HCT116 (cell line): Measurements from ENCODE around the gene DONSON.

Experiments
- EZH2 ChIP-seq: fragments of 200-600 bp; sonication (generic); IDR thresholded peaks from 2 replicates; pipeline ENCODE4 v1.6.1; 2017; ENCODE audit warnings: antibody characterized with exemption, mixed run types
- MAX ChIP-seq: IDR thresholded peaks from 2 replicates; pipeline ENCODE4 v1.6.1; 2012
- POLR2AphosphoS5 ChIP-seq: IDR thresholded peaks from 2 replicates; pipeline ENCODE4 v1.6.1; 2011; ENCODE audit warnings: mild to moderate bottlenecking, low read depth, low read length, moderate library complexity
- TF ChIP-seq, protein P1 (sequence below), 3 experiments: fragments of 200-600 bp in 1 of 3; sonication (generic) in 1 of 3; IDR thresholded peaks in 2 of 3; conservative IDR thresholded peaks in 1 of 3; 2 replicates each; pipeline ENCODE4 v1.5.1; 2012 to 2017; ENCODE audit warnings: low read depth in 2 of 3, low read length in 2 of 3, antibody characterized with exemption in 1 of 3, borderline replicate concordance in 1 of 3, control low read depth in 1 of 3, mild to moderate bottlenecking in 1 of 3, mixed read lengths in 1 of 3, mixed run types in 1 of 3, moderate library complexity in 1 of 3; ENCODE audit not compliant: insufficient read depth in 1 of 3

DNA sequence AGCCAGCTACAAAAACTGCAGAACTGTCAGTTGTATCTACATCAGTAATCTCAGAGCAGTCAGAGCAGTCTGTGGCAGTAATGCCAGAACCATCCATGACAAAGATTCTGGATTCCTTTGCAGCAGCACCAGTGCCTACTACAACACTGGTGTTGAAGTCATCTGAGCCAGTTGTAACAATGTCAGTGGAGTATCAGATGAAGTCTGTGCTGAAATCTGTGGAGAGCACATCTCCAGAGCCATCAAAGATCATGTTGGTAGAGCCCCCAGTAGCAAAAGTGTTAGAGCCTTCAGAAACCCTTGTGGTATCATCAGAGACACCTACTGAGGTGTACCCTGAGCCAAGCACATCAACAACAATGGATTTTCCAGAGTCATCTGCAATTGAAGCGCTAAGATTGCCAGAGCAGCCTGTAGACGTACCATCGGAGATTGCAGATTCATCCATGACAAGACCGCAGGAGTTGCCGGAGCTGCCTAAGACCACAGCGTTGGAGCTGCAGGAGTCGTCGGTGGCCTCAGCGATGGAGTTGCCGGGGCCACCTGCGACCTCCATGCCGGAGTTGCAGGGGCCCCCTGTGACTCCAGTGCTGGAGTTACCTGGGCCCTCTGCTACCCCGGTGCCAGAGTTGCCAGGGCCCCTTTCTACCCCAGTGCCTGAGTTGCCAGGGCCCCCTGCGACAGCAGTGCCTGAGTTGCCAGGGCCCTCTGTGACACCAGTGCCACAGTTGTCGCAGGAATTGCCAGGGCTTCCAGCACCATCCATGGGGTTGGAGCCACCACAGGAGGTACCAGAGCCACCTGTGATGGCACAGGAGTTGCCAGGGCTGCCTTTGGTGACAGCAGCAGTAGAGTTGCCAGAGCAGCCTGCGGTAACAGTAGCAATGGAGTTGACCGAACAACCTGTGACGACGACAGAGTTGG lies 38.4 kb downstream of the DONSON start:
- TF ChIP-seq, protein P1, sequence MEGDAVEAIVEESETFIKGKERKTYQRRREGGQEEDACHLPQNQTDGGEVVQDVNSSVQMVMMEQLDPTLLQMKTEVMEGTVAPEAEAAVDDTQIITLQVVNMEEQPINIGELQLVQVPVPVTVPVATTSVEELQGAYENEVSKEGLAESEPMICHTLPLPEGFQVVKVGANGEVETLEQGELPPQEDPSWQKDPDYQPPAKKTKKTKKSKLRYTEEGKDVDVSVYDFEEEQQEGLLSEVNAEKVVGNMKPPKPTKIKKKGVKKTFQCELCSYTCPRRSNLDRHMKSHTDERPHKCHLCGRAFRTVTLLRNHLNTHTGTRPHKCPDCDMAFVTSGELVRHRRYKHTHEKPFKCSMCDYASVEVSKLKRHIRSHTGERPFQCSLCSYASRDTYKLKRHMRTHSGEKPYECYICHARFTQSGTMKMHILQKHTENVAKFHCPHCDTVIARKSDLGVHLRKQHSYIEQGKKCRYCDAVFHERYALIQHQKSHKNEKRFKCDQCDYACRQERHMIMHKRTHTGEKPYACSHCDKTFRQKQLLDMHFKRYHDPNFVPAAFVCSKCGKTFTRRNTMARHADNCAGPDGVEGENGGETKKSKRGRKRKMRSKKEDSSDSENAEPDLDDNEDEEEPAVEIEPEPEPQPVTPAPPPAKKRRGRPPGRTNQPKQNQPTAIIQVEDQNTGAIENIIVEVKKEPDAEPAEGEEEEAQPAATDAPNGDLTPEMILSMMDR (IDR thresholded peaks at IDR 0.05 in 2 of 3, conservative IDR thresholded peaks at IDR 0.05 in 1 of 3; ENCODE audit: borderline replicate concordance in 1 of 3, insufficient read depth in 1 of 3, low read depth in 2 of 3, low read length in 2 of 3): no peak
- TF ChIP-seq EZH2: no peak
- no peak for TF ChIP-seq MAX
- TF ChIP-seq POLR2AphosphoS5: no peak
